HCT116 (cell line): Measurements from ENCODE around the gene KLK1. TPM values are rescaled to one million over a fixed set of nuclear protein-coding genes. Genes with fewer than 3 reads are reported as not detected.

Source experiments
- ATAC-seq: fragments of 200-7000 bp; cut with Tn5 transposase; 2 replicates; pipeline ENCODE4 v1.9.1; 2020; ENCODE audit warnings: mild to moderate bottlenecking, moderate library complexity
- BruUV-seq: library from RNA; stranded (reverse); fragments of 400-500 nt; replicated peaks from 2 replicates; lab custom pipeline; 2021; lab: Mats Ljungman, UMichigan
- CTCF ChIA-PET: fragments of 300-600 bp; sonication (Branson Sonifier 250); formaldehyde crosslinking; loops from one replicate; lab custom pipeline; 2021; ENCODE audit warnings: antibody characterized with exemption; lab: Charles Lee
- POLR2A ChIA-PET: fragments of 300-600, 350-600 bp; sonication (Branson Sonifier 250); formaldehyde crosslinking; loops from one replicate; lab custom pipeline; 2021; ENCODE audit warnings: antibody characterized with exemption; lab: Charles Lee
- RAD21 ChIA-PET, 2 experiments: fragments of 300-600 bp; sonication (Branson Sonifier 250); formaldehyde crosslinking; loops; one replicate each; lab custom pipeline; 2023; ENCODE audit warnings: low total read pairs in 2 of 2; ENCODE audit not compliant: uncharacterized antibody in 2 of 2, unreplicated experiment in 2 of 2, low non-redundant PET in 1 of 2; lab: Charles Lee
- DNase-seq: peaks from one replicate; pipeline ENCODE4 v3.0.0-alpha.2; 2010; ENCODE audit warnings: low read depth, low spot score
- H2AFZ ChIP-seq: fragments of 200-600 bp; shearing (Covaris generic), sonication (generic); 2 replicates; pipeline ENCODE4 v1.6.1; 2017; ENCODE audit warnings: low read depth, mixed run types, mixed read lengths, antibody characterized with exemption, low read length; ENCODE audit not compliant: poor library complexity, severe bottlenecking
- H3K27ac ChIP-seq: 2 replicates; pipeline ENCODE4 v1.5.1; 2012; ENCODE audit warnings: low read depth, low read length
- H3K27me3 ChIP-seq: fragments of 200-600 bp; sonication (generic); 2 replicates; pipeline ENCODE4 v1.6.1; 2016; ENCODE audit warnings: mixed run types, low read length, mixed read lengths; ENCODE audit not compliant: insufficient read depth
- H3K36me3 ChIP-seq, 2 experiments: fragments of 200-500 bp in 1 of 2; fragments of 200-600 bp in 1 of 2; sonication (Bioruptor generic) in 1 of 2; sonication (generic) in 1 of 2; 2 replicates each; pipeline versions ENCODE4 v1.5.1 to v1.6.1; 2014 to 2016; ENCODE audit warnings: low read length in 2 of 2, inconsistent platforms in 1 of 2, mixed read lengths in 1 of 2, mixed run types in 1 of 2; ENCODE audit not compliant: insufficient read depth in 2 of 2, control insufficient read depth in 1 of 2
- H3K4me1 ChIP-seq, 2 experiments: fragments of 200-600 bp in 1 of 2; sonication (generic) in 1 of 2; 2 replicates each; pipeline versions ENCODE4 v1.5.1 to v1.6.1; 2012 to 2017; ENCODE audit warnings: low read length in 2 of 2, inconsistent platforms in 1 of 2, mild to moderate bottlenecking in 1 of 2, mixed read lengths in 1 of 2, mixed run types in 1 of 2, moderate library complexity in 1 of 2; ENCODE audit not compliant: insufficient read depth in 2 of 2, control insufficient read depth in 1 of 2
- H3K4me2 ChIP-seq: fragments of 200-600 bp; sonication (generic); 2 replicates; pipeline ENCODE4 v1.6.1; 2017; ENCODE audit warnings: mixed run types, low read length, mixed read lengths
- H3K4me3 ChIP-seq, 2 experiments: fragments of 200-600 bp in 1 of 2; sonication (generic) in 1 of 2; replicated peaks in 1 of 2; 2 replicates each; pipeline ENCODE4 v1.5.1; 2011 to 2016; ENCODE audit warnings: low read length in 2 of 2, control low read depth in 1 of 2, low read depth in 1 of 2, mild to moderate bottlenecking in 1 of 2, mixed read lengths in 1 of 2, mixed run types in 1 of 2
- H3K79me2 ChIP-seq: fragments of 200-600 bp; sonication (generic); 2 replicates; pipeline ENCODE4 v1.6.1; 2017; ENCODE audit warnings: mild to moderate bottlenecking, mixed run types, low read length, moderate library complexity, mixed read lengths; ENCODE audit not compliant: insufficient read depth
- H3K9ac ChIP-seq: fragments of 200-600 bp; sonication (generic); 2 replicates; pipeline ENCODE4 v1.6.1; 2016; ENCODE audit warnings: low read length, mixed read lengths
- H3K9me2 ChIP-seq: fragments of 200-600 bp; sonication (generic), shearing (Covaris generic); 2 replicates; pipeline ENCODE4 v1.6.1; 2017; ENCODE audit warnings: mixed run types, mild to moderate bottlenecking, moderate library complexity; ENCODE audit not compliant: insufficient read depth
- H3K9me3 ChIP-seq, 2 experiments: fragments of 200-500 bp in 1 of 2; fragments of 200-600 bp in 1 of 2; sonication (Bioruptor generic) in 1 of 2; sonication (generic) in 1 of 2; 2 replicates each; pipeline ENCODE4 v1.6.1; 2014 to 2017; ENCODE audit warnings: low read length in 2 of 2, mixed read lengths in 2 of 2, inconsistent platforms in 1 of 2, low read depth in 1 of 2, mild to moderate bottlenecking in 1 of 2, mixed run types in 1 of 2, moderate library complexity in 1 of 2; ENCODE audit not compliant: control insufficient read depth in 1 of 2, insufficient read depth in 1 of 2
- H4K20me1 ChIP-seq: fragments of 200-600 bp; sonication (generic), shearing (Covaris generic); 2 replicates; pipeline ENCODE4 v1.6.1; 2017; ENCODE audit warnings: mixed run types, mild to moderate bottlenecking, moderate library complexity; ENCODE audit not compliant: insufficient read depth
- EGR1 ChIP-seq: IDR thresholded peaks from 2 replicates; pipeline ENCODE4 v1.6.1; 2012; ENCODE audit warnings: low read depth
- ELF1 ChIP-seq: IDR thresholded peaks from 2 replicates; pipeline ENCODE4 v1.6.1; 2012; ENCODE audit warnings: low read depth, borderline replicate concordance
- POLR2AphosphoS5 ChIP-seq: IDR thresholded peaks from 2 replicates; pipeline ENCODE4 v1.6.1; 2011; ENCODE audit warnings: mild to moderate bottlenecking, low read depth, low read length, moderate library complexity
- RAD21 ChIP-seq: IDR thresholded peaks from 2 replicates; pipeline ENCODE4 v1.6.1; 2012; ENCODE audit warnings: low read depth, mild to moderate bottlenecking
- REST ChIP-seq: IDR thresholded peaks from 2 replicates; pipeline ENCODE4 v1.6.1; 2012; ENCODE audit warnings: low read depth
- ZFX ChIP-seq: fragments of 450-650 bp; IDR thresholded peaks from 2 replicates; pipeline ENCODE4 v1.6.1; 2017
- ZNF274 ChIP-seq: fragments of 200-500 bp; sonication (Bioruptor generic); IDR thresholded peaks from 2 replicates; pipeline ENCODE4 v1.6.1; 2014; ENCODE audit warnings: mild to moderate bottlenecking, low read depth, low read length, inconsistent platforms
- intact Hi-C: fragments of 100-400 bp; cut with micrococcal nuclease; formaldehyde crosslinking; loops from 2 replicates; pipeline ENCODE4 v1.10.0; 2022
- total RNA-seq: library from RNA; stranded (reverse); gene quantifications from one replicate; pipeline ENCODE4 v1.2.1, GENCODE V29; 2021; ENCODE audit not compliant: unreplicated experiment

Gene KLK1
- total RNA-seq, 1 experiment from 2014 or later = 3.3 TPM

GRCh38 chr19:50833802-50834167 is 10.2 kb upstream of the KLK1 start:
- H3K27me3 ChIP-seq = no peaks in the 10 kb centered on the region
- H3K4me3 ChIP-seq = no peak overlapping the region
- H3K9me3 ChIP-seq = no peaks in the 10 kb centered on the region
- RAD21 ChIA-PET = no interaction called here
- peaks cover 15 to 29% of the 10 kb centered on the region in 2 experiments for H3K4me1 ChIP-seq
- POLR2A ChIA-PET = no interaction called here
- DNase-seq (no peak), ATAC-seq (no peak)
- no peaks in the 10 kb centered on the region for H3K79me2 ChIP-seq
- CTCF ChIA-PET = no interaction called here
- no peak overlapping the region for H3K4me2 ChIP-seq
- no peaks in the 10 kb centered on the region for H4K20me1 ChIP-seq
- intact Hi-C loops = no loop called here
- no TSS peak for BruUV-seq
- no peak for TF ChIP-seq ZFX
- TF ChIP-seq EGR1 = no peak
- no peak for TF ChIP-seq RAD21
- TF ChIP-seq ELF1 = no peak
- no peak for TF ChIP-seq POLR2AphosphoS5
- TF ChIP-seq REST = no peak
- no peak for TF ChIP-seq ZNF274
- H3K36me3 ChIP-seq = no peaks in the 10 kb centered on the region
- no peak overlapping the region for H2AFZ ChIP-seq
- no peak overlapping the region for H3K27ac ChIP-seq
- no peak overlapping the region for H3K9ac ChIP-seq
- no peaks in the 10 kb centered on the region for H3K9me2 ChIP-seq
